Natural killer cell (primary cell): ENCODE results near the gene IMPDH2. TPM values are rescaled to one million over a fixed set of nuclear protein-coding genes. Genes with fewer than 3 reads are reported as not detected.

Experiments
- ATAC-seq, 3 donors: fragments of 150-1000 bp in 2 of 3; fragments of 200-7000 bp in 1 of 3; cut with Tn5 transposase; 1 replicate in 1 of 3; 2 replicates in 2 of 3; pipeline ENCODE4 v1.10.0; 2021; ENCODE audit warnings: mild to moderate bottlenecking in 2 of 3, moderate library complexity in 2 of 3
- DNase-seq, 2 donors: peaks; one replicate each; pipeline versions ENCODE4 v3.0.0 to v3.0.0-alpha.2; 2013 to 2021; ENCODE audit warnings: mixed read lengths in 1 of 2
- H3K27ac ChIP-seq: one replicate; pipeline ENCODE4 v1.5.1; 2013; ENCODE audit warnings: mild to moderate bottlenecking, low read length
- H3K27me3 ChIP-seq: one replicate; pipeline ENCODE4 v1.6.1; 2013; ENCODE audit warnings: low read length; ENCODE audit not compliant: control insufficient read depth, insufficient read depth
- H3K36me3 ChIP-seq: one replicate; pipeline ENCODE4 v1.6.1; 2013; ENCODE audit warnings: low read length; ENCODE audit not compliant: control insufficient read depth, insufficient read depth
- H3K4me1 ChIP-seq: one replicate; pipeline ENCODE4 v1.6.1; 2013; ENCODE audit warnings: low read length; ENCODE audit not compliant: control insufficient read depth, insufficient read depth
- H3K4me3 ChIP-seq: one replicate; pipeline ENCODE4 v1.5.1; 2013; ENCODE audit warnings: low read length
- H3K9me3 ChIP-seq: one replicate; pipeline ENCODE4 v1.6.1; 2013; ENCODE audit warnings: low read length; ENCODE audit not compliant: control insufficient read depth, insufficient read depth
- H3K27ac Mint-ChIP-seq, 2 donors: one replicate each; pipeline ENCODE4 v1.8.0; 2022; ENCODE audit warnings: mild to moderate bottlenecking in 2 of 2, mixed read lengths in 2 of 2, moderate library complexity in 1 of 2
- H3K27me3 Mint-ChIP-seq, 2 donors: one replicate each; pipeline ENCODE4 v1.8.0; 2022; ENCODE audit warnings: low read depth in 2 of 2, mixed read lengths in 2 of 2
- H3K36me3 Mint-ChIP-seq: one replicate; pipeline ENCODE4 v1.8.0; 2022; ENCODE audit warnings: mixed read lengths
- H3K4me1 Mint-ChIP-seq, 2 donors: one replicate each; pipeline ENCODE4 v1.8.0; 2022; ENCODE audit warnings: mixed read lengths in 2 of 2
- H3K4me3 Mint-ChIP-seq: one replicate; pipeline ENCODE4 v1.8.0; 2022; ENCODE audit warnings: mild to moderate bottlenecking, moderate library complexity, mixed read lengths
- H3K9me3 Mint-ChIP-seq, 2 donors: one replicate each; pipeline ENCODE4 v1.8.0; 2022; ENCODE audit warnings: mixed read lengths in 2 of 2
- WGBS: methylation state at CpG from one replicate; pipeline ENCODE4 v1.1.7; 2013; ENCODE audit warnings: missing lambda C conversion rate; ENCODE audit not compliant: insufficient coverage; 5-methylcytosine and 5-hydroxymethylcytosine counted together
- intact Hi-C: fragments of 100-400 bp; cut with micrococcal nuclease; formaldehyde crosslinking; loops from one replicate; pipeline ENCODE4 v1.14.2; 2022
- total RNA-seq, 4 donors: library from RNA; stranded (reverse); fragments of 120-200 nt in 1 of 4; gene quantifications; one replicate each; pipeline versions ENCODE4 v1.2.3 to v1.2.4, GENCODE V29; 2013 to 2022
- TF ChIP-seq, protein P1 (sequence below): fragments of 200-600 bp; IDR thresholded peaks from one replicate; pipeline ENCODE4 v1.8.0; 2022; ENCODE audit warnings: antibody characterized with exemption

The IMPDH2 gene
- total RNA-seq, 3 donors from 2014 or later (not counting 1 experiment from before 2014, with no cell fraction given) = 45.6 to 85.7 (median 50.0) TPM

DNA sequence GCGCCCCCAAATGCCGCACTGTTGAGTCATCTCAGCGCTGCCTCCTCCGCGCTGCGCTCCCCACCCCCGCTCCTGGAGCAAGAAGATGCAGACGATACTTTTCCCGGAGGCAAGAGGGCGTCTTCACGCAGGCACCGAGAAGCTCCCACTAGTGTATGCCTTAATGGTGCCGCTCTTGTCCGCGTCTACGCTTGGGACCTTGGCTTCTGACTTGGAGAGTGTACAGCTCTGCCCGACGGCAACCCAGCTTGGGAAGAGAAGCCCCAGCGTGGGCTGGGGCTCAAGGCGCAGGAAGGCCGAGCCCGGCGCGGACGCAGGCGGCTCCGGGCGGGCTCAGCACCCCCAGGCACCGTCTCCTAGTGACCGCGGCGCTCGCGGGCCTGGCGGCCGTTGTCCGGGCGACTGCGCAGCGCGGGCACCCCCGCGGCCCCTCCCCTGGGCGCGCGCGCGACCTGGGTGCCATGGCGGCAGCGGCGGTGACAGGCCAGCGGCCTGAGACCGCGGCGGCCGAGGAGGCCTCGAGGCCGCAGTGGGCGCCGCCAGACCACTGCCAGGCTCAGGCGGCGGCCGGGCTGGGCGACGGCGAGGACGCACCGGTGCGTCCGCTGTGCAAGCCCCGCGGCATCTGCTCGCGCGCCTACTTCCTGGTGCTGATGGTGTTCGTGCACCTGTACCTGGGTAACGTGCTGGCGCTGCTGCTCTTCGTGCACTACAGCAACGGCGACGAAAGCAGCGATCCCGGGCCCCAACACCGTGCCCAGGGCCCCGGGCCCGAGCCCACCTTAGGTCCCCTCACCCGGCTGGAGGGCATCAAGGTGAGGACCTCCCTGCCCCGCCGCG lies 39.2 kb downstream of the IMPDH2 start, which contains the start of gene P4HTM:
P4HTM (plus strand) TSS at position 446 of the 840 bp plus-strand sequence; CDS start at position 462, 16 bp downstream.
- Mint-ChIP-seq H3K4me1 (peaks cover 28 to 49% of the 10 kb centered on the region in 2 donors), H3K27ac (peak within 1 kb of the TSS; percentile 73 to 89), H3K36me3 (no peaks in the 10 kb centered on the region), H3K27me3 (no peaks in the 10 kb centered on the region), H3K4me3 (peak within 1 kb of the TSS; percentile 90), H3K9me3 (no peaks in the 10 kb centered on the region)
- H3K9me3 ChIP-seq = no peaks in the 10 kb centered on the region
- no peaks in the 10 kb centered on the region for H3K27me3 ChIP-seq
- H3K27ac ChIP-seq = peak within 1 kb of the TSS; percentile 62
- H3K4me1 ChIP-seq = peaks cover 26% of the 10 kb centered on the region
- DNase-seq (peak; percentile 64 to 85), ATAC-seq (peak; percentile 65 to 77 (median 73))
- H3K4me3 ChIP-seq = peak within 1 kb of the TSS; percentile 75
- intact Hi-C loops = loop anchor here (2.0 to 5.0 kb wide), 3 partner anchors 17 to 457 kb away; partner anchors contain the start of genes NDUFAF3 and WDR6
- WGBS = under 1% methylated on average over 91 of the region's 91 CpGs
- TF ChIP-seq, protein P1, sequence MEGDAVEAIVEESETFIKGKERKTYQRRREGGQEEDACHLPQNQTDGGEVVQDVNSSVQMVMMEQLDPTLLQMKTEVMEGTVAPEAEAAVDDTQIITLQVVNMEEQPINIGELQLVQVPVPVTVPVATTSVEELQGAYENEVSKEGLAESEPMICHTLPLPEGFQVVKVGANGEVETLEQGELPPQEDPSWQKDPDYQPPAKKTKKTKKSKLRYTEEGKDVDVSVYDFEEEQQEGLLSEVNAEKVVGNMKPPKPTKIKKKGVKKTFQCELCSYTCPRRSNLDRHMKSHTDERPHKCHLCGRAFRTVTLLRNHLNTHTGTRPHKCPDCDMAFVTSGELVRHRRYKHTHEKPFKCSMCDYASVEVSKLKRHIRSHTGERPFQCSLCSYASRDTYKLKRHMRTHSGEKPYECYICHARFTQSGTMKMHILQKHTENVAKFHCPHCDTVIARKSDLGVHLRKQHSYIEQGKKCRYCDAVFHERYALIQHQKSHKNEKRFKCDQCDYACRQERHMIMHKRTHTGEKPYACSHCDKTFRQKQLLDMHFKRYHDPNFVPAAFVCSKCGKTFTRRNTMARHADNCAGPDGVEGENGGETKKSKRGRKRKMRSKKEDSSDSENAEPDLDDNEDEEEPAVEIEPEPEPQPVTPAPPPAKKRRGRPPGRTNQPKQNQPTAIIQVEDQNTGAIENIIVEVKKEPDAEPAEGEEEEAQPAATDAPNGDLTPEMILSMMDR = no peak
- peaks cover 2% of the 10 kb centered on the region for H3K36me3 ChIP-seq

DNA sequence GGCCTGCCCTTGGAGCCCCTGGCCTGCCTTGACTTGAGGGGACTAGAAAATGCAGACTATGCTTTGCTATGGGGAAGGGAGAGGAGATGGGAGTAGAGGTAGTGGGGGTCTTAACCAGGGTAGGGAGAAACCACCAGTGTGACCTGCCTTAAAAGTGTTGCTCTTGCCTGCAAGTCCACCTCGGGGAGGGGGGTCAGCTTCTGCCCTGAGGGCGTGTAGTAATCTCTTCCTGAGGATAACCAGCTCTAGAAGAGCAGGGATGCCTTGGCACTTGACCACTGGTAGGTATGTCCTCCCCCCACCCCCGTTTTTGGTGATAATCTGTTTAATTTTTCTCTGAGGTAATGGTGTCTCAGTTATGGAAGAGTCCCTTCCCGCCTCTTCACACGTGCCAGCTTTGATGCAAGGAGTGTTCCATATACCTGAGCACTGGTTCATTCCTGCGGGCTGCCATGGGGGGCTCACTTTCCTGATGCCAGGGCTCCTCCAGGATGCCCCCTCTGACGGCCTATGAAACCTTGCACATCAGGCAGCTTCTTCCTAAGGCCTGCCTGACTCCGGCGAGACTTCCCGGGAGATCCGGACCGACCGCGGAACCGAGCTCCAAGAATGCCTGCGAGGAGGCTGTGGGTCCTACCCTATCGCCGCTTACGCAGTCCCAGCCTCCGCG lies 39.9 kb downstream of the IMPDH2 start:
- 4% methylated on average over 20 of the region's 21 CpGs for WGBS
- DNase-seq = no peak

DNA sequence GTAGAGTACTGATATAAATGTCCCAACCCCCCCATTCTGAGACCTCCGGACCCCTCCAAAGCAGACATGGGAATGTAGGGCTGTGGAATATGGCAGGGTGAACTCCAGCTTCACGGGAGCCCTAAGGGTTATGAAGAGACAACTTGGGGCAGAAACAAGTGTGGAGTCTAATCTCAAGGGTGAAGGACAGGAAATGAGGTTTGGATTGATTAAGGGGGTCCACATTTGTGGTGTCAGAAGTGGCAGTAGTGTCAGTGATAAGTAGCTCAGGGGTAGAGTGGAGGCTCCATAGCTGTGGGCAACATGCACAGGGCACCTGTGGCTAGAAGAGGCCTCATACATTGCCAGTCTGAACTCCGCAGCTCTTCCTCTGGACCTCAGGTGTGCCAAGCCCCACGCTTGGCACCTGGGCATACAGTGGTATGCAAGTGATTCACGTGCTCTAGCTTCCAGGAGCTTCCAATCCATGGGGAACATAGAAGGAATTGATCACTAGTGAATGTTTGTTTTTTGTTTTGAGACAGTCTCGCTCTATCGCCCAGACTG lies 43.3 kb downstream of the IMPDH2 start:
- intact Hi-C loops = loop anchor here (5.0 kb wide), 2 partner anchors 36 to 461 kb away; partner anchors contain the start of gene NDUFAF3
- no peak for ATAC-seq
- H3K27me3 Mint-ChIP-seq = no peaks in the 10 kb centered on the region
- Histone ChIP-seq H3K27me3 (no peaks in the 10 kb centered on the region), H3K36me3 (peaks cover 30% of the 10 kb centered on the region), H3K4me1 (peaks cover 17% of the 10 kb centered on the region), H3K9me3 (no peaks in the 10 kb centered on the region), H3K4me3 (no peak overlapping the region), H3K27ac (no peak overlapping the region)
- DNase-seq = no peak
- H3K4me1 Mint-ChIP-seq = peaks cover 16 to 26% of the 10 kb centered on the region in 2 donors
- H3K36me3 Mint-ChIP-seq = no peaks in the 10 kb centered on the region
- peak overlapping the region; percentile 22 for H3K4me3 Mint-ChIP-seq
- H3K9me3 Mint-ChIP-seq = no peaks in the 10 kb centered on the region
- WGBS = 99% methylated on average over 7 of the region's 7 CpGs
- H3K27ac Mint-ChIP-seq = peak overlapping the region; percentile 20 to 26
- TF ChIP-seq, protein P1 = no peak

More for the DNA sequence above, 39.9 kb downstream of the IMPDH2 start:
- Histone ChIP-seq H3K27me3 (no peaks in the 10 kb centered on the region), H3K9me3 (no peaks in the 10 kb centered on the region), H3K36me3 (peaks cover 6% of the 10 kb centered on the region), H3K27ac (peak overlapping the region; percentile 62), H3K4me1 (peaks cover 26% of the 10 kb centered on the region), H3K4me3 (peak overlapping the region; percentile 61)
- TF ChIP-seq, protein P1 = no peak
- no peaks in the 10 kb centered on the region for H3K9me3 Mint-ChIP-seq
- H3K4me1 Mint-ChIP-seq = peaks cover 28 to 44% of the 10 kb centered on the region in 2 donors
- H3K4me3 Mint-ChIP-seq = peak overlapping the region; percentile 90
- no peaks in the 10 kb centered on the region for H3K27me3 Mint-ChIP-seq
- intact Hi-C loops = loop anchor here (5.0 kb wide), 2 partner anchors 33 to 458 kb away; partner anchors contain the start of gene NDUFAF3
- H3K27ac Mint-ChIP-seq = peak overlapping the region; percentile 73 to 86
- H3K36me3 Mint-ChIP-seq = no peaks in the 10 kb centered on the region
- ATAC-seq = no peak
